ENCODE measurements around the gene ACTN4.
"Not testable (repeated sequence)": the region's sequence is repeated elsewhere in the genome, so short reads cannot be mapped to it uniquely, and the experiment has no call there.

Gene ACTN4

DNA sequence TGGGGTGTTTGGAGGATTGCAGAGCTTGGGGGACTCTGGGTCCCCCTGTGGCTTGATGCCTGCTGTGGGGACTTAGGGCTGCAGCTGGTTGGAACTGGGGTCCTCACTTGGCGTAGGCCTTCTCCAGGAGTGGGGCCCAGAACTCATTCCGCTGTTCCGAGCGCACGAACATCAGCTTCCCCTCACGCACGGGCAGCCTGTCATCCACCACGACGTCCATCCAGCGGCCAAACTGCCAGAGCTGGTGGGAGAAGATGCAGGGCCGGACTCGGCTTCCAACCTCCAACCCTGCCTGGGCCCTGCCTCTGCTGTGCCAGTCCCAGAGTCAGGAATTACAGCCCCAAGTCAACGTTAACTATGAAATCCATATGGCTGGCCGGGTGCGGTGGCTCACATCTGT lies 94.2 kb downstream of the ACTN4 start:
- DNase-seq, result no peak

DNA sequence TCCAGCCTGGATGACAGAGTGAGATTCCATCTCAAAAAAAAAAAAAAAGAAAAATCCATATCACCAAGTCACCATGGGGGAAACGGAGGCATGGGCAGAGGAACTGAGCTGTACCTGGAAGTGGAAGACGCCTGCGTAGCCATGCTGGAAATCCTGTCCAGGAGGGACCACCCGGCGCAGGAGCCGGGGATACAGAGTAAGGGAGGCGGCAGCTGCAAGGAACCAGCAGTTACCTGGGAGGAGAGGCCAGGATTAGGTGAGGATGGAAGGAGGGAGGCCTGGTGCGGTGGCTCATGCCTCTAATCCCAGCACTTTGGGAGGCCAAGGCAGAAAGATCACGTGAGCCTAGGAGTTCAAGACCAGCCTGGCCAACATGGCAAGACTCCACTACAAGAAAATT lies 94.8 kb downstream of the ACTN4 start:
- no peak for DNase-seq

DNA sequence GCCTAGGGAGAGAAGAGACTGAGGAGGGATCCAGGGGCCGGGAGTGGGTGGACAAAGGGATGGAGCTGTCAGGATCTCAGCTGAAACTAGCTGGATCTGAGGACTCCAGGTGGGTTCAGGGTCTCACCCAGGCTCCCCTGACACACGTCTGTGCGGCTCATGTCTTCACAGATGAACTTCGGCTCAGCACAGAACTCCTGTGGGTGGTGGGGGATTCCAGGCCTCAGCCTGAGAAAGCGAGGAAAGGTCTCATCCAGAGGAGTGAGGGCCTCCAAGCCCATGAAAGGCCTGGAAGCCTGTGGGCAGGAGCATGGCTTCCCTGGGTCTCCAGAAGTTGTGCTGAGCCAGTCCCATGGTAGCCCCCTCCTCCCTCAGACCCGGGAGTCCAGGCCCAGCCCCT lies 95.5 kb downstream of the ACTN4 start:
- no peak for DNase-seq

DNA sequence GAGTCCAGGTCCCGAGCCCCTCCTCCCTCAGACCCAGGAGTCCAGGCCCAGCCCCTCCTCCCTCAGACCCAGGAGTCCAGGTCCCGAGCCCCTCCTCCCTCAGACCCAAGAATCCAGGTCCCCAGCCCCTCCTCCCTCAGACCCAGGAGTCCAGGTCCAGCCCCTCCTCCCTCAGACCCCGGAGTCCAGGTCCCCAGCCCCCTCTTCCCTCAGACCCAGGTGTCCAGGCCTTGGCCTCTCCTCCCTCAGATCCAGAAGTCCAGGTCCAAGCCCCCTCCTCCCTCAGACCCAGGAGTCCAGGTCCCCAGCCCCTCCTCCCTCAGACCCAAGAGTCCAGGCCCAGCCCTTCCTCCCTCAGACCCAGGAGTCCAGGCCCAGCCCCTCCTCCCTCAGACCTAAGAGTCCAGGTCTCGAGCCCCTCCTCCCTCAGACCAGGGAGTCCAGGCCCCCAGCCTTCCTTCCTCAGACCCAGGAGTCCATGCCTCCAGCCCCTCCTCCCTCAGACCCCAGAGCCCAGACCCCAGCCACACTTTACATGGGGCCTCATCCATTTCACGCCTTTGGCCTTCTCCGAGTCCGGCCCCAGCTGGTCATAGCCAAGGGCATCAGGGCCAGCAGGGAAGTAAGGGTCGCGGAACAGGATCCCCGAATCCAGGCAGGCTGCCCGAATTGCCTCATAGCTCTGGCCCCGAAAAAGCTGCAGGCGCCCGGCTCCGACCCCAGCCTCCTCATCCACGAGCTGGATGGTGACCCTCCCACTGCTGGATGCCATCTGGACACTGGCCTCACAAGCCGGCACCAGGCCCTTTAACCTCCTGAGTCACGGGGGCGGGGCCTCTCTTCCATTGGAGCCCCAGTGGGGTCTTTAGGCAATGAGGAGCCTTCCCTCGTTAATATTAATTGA lies 96.2 kb downstream of the ACTN4 start:
- DNase-seq, result no peak

DNA sequence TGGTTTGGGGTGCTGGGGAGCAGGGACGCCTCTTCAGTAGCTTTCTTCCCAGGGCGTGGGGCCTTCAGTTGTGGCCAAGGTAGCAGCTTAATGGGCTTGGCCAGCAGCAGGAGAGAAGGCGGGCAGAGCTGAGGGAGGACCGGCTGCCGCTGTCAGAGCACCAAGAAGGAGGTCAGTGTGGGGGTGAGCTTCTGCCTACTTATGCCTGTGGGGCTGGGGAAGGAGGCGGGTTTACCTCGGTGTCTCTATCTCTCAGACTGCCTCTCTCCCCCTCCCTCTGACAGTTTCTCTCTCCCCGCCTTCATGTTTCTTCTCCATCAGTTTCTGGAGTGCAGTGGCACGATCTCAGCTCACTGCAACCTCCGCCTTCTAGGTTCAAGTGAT lies 96.8 kb downstream of the ACTN4 start, which contains the start of gene CAPN12:
CAPN12 (minus strand) TSS at position 177 of the 384 bp plus-strand sequence. CDS start 309 bp downstream, outside the sequence.
- no peak for DNase-seq

DNA sequence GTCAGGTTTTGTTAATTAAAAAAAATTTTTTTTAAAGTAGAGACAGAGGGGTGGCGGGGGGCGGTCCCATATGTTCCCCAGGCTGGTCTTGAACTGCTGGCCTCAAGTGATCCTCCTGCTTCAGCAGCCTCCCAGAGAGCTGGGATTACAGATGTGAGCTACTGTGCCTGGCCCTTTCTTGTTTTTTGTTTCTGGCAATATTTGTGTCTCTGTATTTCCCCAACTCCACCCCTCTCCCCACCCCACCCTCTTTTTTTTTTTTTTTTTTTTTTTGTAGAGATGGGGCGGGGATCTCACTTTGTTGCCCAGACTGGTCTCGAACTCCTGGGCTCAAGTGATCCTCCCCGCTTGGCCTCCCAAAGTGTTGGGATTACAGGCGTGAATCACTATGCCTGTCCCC lies 97.4 kb downstream of the ACTN4 start:
- DNase-seq, result no peak

DNA sequence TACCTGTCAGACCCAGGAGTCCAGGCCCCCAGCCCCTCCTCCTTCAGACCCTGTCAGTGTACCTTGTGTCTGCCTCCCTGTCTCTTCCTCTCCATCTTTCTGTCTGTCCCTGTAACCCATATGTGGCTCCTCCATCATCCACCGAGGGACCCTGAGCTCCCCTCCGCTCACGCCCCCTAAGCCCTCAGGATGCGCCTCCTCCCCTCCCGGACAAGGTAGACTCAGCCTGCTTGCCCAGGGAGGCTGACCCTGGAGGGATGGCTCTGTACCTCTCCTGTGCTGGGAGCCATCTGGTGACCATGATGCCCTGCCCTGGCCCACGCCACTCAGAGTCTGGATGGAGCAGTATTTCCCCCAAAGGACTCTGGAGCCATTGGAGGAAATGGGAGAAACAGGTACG lies 97.9 kb downstream of the ACTN4 start:
- DNase-seq, result no peak

DNA sequence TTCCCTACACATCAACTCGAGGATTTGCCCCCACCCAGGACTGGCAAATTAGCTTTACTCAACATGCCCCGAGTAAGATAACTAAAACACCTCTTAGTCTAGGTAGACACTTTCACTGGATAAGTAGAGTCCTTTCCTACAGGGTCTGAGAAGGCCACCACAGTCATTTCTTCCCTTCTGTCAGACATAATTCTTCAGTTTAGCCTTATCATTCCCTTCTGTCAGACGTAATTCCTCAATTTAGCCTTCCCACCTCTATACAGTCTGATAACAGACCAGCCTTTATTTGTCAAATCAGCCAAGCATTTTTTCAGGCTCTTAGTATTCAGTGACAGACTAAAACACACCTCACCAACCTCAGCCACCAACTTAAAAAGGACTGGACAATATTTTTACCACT lies 106.3 kb downstream of the ACTN4 start:
- not testable (repeated sequence) for DNase-seq

DNA sequence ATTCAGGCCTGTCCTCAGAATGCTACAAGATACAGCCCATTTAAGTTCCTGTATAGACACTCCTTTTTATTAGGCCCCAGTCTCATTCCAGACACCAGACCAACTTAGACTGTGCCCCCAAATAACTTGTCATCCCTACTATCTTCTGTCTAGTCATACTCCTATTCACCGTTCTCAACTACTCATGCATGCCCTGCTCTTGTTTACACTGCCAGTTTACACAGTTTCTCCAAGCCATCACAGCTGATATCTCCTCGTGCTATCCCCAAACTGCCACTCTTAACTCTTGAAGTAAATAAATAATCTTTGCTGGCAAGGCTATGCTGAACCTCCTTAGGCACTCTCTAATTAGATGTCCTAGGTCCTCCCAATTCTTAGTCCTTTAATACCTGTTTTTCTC lies 106.7 kb downstream of the ACTN4 start:
- not testable (repeated sequence) for DNase-seq

DNA sequence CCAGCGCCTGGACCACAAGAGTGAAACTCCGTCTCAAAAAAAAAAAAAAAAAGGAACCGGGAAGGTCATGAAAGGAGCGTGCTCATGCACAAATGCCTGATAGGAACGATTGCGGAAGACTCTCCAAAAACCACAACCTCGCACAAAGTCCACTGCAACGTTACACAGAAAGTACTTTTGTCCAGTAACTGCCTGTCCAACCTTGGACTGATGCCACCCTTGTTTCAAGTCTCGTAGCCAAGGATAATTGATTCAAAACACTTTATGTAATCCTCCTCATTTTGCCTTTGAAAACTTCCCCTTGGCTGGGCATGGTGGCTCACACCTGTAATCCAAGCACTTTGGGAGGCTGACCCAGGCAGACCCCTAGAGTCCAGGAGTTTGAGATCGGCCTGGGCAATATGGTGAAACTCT lies 112.1 kb downstream of the ACTN4 start:
- DNase-seq, result no peak

DNA sequence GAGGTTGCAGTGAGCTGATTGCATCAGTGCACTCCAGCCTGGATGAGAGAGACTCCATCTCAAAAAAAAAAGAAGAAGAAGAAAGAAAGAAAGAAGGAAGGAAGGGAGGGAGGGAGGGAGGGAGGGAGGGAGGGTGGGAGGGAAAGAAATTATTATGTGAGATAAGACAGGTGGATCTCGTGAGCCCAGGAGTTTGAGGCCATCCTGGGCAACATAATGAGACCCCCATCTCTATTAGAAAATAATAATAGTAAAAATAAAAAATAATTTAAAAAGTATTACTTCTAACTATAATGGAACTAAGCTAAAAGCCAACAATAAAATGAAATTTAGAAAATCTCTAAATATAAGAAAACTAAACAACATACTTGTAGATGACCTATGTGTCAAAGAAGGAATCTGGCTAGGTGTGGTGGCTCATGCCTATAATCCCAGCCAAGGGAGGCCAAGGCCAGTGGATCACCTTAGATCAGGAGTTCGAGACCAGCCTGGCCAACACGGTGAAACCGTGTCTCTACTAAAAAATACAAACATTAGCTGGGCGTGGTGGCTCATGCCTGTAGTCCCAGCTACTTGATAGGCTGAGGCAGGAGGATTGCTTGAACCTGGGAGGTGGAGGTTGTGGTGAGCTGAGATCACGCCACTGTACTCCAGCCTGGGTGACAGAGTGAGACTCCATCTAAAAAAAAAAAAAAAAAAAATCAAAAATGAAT lies 113.5 kb downstream of the ACTN4 start:
- DNase-seq, result not testable (repeated sequence)

DNA sequence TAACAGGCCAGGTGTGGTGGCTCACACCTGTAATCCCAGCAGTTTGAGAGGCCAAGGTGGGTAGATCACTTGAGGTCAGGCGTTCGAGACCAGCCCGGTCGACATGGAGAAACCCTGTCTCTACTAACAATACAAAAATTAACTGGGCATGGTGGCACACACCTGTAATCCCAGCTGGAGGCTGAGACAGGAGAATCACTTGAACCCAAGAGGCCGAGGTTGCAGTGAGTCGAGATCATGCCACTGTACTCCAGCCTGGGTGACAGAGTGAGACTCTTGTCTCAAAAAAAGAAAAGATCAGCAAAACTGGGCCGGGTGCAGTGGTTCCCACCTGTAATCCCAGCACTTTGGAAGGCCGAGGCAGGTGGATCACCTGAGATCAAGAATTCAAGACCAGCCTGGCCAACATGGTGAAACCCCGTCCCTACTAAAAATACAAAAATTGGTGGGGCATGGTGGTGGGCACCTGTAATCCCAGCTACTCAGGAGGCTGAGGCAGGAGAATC lies 114.5 kb downstream of the ACTN4 start:
- not testable (repeated sequence) for DNase-seq

DNA sequence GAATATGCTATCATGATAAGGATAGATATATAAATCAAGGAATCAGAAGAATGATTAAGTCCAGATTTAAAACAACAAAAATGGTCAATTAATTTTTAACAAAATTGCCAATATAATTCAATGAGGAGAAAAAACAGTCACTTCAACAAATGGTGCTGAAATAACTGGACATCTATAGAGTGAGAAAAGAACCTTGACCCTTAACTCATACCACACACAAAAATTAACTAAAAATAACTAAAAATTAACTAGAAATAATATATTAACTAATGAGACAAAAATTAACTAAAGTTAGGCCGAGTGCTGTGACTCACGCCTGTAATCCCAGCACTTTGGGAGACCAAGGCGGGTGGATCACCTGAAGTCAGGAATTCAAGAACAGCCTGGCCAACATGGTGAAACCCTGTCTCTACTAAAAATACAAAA lies 116.4 kb downstream of the ACTN4 start:
- DNase-seq, result no peak

DNA sequence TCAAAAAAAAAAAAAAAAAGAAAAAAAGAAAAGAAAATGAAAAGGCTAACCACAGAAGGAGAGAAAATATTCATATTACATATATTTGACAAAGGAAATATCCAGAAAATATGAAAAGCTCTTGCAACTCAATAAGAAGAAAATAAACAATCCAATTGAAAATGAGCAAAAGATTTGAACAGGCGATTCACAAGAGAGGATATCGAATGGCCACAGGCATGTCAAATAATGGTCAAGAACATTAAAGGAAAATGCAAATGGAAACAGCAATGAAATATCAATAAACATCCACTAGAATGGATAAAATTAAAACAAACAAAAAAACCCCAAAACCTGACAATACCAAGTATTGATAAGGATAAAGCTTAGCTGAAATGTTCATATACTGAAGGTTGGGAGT lies 117.8 kb downstream of the ACTN4 start:
- DNase-seq, result no peak

DNA sequence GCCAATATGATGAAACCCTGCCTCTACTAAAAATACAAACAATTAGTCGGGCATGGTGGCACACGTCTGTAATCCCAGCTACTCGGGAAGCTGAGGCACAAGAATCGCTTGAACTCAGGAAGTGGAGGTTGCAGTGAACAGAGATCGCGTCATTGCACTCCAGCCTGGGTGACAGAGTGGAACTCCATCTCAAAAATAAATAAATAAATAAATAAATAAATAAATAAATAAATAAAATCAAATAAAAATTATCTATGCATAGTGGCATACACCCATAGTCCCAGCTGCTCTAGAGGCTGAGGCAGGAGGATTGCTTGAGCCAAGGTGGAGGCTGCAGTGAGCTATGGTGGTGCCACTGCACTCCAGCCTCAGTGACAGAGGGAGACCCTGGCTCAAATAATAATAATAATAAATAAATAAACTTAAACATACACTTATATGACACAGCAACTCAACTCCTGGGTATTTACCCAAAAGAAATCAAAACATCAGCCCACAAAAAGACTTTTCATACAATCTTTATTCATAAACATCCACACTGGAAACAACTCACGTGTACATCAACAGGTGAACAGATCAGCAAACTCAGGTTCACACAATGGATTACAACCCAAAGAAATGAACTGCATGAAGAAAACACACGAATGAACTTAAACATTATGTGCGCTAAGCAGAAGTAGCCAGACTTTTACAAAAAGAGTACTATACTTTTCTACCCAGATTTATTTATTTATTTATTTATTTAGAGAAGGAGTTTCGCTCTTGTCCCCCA lies 119.0 kb downstream of the ACTN4 start:
- DNase-seq, result no peak

DNA sequence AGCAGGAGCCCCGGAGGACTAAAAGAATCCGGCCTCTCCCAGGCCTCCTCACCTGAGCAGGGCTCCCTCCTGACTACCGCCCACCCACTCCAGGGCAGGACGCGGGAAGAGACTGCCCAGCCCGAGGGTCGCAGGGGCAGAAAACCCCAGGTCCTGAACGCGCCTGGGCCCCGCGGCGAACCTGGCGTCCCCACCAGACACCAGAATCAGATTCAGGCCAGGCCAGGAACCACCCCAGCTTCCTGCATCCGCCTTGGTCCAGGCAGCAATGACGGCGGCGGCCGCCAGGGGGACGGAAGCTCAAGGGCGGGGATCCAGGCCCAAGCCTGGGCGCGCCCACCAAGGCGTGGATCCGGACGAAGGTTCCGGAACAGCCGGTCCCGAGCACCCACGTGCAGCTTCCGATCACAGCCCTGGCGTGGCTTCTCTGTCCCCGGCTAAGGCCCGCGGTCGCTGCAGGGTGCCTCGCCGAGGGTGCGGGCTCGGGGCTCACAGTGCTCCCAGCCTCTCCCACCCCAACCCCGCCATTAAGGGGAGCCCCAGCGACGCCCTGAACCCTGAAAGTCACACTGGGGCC lies 122.3 kb downstream of the ACTN4 start:
- DNase-seq, result no peak

DNA sequence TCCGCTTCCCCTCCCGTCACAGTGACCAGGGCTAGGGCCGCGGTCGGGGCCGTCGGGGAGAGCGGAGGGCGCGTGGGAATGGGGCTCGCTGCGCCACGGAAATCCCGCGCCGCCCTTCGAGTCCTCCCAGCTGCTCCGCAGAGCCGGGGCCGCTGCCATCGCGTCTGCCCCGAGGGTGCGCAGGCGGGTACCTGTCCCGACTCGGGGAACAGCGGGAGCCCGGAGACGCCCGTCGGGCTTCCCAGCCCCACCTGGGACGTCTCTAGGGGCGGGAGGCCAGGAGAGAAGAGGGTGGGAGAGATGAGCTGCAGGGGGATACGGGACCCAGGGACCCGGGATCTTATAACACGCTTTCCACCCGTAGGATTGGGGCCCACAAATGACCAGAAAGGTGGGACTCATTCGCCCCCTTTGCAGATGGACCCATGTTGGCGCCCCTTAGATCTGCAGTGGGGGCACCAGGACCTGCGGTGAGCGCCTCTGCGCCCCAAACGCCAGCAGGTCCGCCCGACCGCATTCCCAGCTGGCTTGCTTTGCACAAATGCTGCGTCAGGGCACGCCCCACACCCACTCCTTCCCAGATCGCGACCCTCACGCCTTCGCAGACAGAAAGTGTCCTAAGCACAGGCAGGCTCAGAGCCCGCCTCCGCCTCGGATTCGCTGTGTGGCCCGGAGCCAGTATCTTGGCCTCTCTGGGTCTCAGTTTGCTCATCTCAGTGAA lies 122.9 kb downstream of the ACTN4 start:
- not testable (repeated sequence) for DNase-seq

DNA sequence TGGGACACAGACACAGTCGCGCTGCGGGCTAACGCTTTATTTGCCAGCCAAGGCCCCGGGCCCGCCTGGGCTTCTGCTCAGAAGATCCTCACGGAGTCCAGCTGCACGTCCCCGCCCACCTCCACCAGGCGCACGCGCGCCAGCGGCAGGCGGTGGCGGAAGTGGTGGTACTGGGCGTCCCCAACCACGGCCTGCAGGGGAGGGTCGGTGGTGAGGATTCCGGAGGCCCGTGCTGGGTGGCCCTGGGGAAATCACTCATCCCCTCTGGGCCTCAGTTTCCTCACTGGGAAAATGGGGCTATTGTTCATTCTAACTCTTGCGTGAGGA lies 123.5 kb downstream of the ACTN4 start:
- not testable (repeated sequence) for DNase-seq

DNA sequence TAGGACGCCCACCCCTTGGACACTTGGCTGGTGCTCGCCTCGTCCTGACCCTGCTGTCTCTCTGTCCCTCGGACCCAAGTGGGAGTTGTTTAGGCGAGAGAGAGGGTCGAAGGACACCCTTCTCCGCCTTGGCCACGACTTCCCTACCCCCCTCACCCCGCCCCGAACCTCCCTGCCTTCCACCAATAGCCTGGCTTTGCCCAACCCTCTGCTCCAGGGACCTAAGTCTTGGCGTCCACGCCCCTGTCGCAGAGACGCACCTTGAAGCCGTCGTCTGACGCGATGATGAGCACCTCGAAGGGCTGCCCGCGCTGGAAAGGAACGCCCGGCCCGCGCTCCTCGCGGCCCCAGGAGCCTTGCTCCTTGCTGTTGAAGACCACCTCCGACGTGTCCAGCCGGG lies 124.1 kb downstream of the ACTN4 start:
- DNase-seq, result not testable (repeated sequence)

DNA sequence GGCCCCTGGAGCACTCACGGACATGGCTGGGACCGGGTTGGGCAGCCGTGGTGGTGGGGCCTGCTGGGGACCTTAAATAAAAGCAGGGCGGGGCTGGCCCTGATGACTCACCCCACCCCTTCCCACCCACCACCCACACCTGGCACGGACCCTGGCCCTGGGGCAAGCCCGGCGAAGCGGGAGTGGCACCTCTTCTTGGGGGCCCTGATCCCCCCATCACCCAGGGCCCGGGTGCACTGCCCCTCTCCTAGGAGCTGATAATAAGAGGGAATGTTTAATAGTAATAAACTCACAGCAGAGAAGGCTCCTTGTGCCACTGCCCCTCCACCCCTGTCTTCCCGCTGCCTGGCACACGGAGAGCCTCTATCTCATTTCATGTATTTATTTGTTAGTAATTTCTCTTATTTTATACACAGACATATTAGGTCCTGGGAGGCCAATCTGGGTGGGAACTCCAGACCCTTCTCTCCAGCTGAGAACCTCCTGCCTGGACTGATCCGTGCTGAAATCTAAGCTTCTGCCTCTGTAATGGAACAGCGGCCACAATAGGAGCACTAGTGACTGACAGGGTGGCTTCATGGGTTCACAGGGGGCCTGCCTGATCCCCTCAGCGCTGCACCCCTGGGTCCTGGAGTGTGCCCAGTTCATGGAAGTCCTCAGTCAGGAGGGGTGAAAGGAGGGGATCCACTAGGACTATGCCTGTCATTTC lies 126.2 kb downstream of the ACTN4 start, which contains the start of gene LGALS7:
LGALS7 (minus strand) TSS at position 49 of the 709 bp plus-strand sequence; CDS start at position 24, 25 bp downstream.
- DNase-seq, result no peak
